Upper lobe of left lung (tissue), 6 donors: ENCODE measurements around the gene TNKS2. TPM values are rescaled to one million over a fixed set of nuclear protein-coding genes. Genes with fewer than 3 reads are reported as not detected.
A peak's percentile ranks its signal among the peaks of the same experiment; 100 is the strongest.
"Not testable (repeated sequence)": the region's sequence is repeated elsewhere in the genome, so short reads cannot be mapped to it uniquely, and the experiment has no call there.

Source experiments
- ATAC-seq, 2 donors: fragments of 200-7000 bp; cut with Tn5 transposase; one replicate each; pipeline ENCODE4 v1.9.1; 2022; ENCODE audit warnings: mild to moderate bottlenecking in 2 of 2, moderate library complexity in 2 of 2; ENCODE audit not compliant: low FRiP score in 2 of 2
- DNase-seq, 2 donors: peaks; one replicate each; pipeline ENCODE4 v3.0.0-alpha.2; 2019 to 2020
- H3K27ac ChIP-seq, 4 donors: fragments of 200-600 bp; sonication (generic); one replicate each; pipeline ENCODE4 v1.5.1; 2016 to 2019
- H3K27me3 ChIP-seq, 4 donors: fragments of 200-600 bp; sonication (generic); one replicate each; pipeline ENCODE4 v1.5.1; 2017 to 2019
- H3K36me3 ChIP-seq, 4 donors: fragments of 200-600 bp; sonication (generic); one replicate each; pipeline ENCODE4 v1.5.1; 2016 to 2019
- H3K4me1 ChIP-seq, 4 donors: fragments of 200-600 bp; sonication (generic); one replicate each; pipeline ENCODE4 v1.5.1; 2018 to 2019
- H3K4me3 ChIP-seq, 4 donors: fragments of 200-600 bp; sonication (generic); one replicate each; pipeline ENCODE4 v1.5.1; 2017 to 2019; ENCODE audit warnings: mild to moderate bottlenecking in 2 of 4, moderate library complexity in 1 of 4
- H3K9me3 ChIP-seq, 4 donors: fragments of 200-600 bp; sonication (generic); one replicate each; pipeline ENCODE4 v1.5.1; 2018 to 2019
- EP300 ChIP-seq, 4 donors: sonication (generic); formaldehyde crosslinking; IDR thresholded peaks; one replicate each; pipeline ENCODE4 v1.5.1; 2017; ENCODE audit warnings: antibody characterized with exemption in 4 of 4, control low read depth in 2 of 4
- POLR2A ChIP-seq, 4 donors: fragments of 450-650 bp; IDR thresholded peaks; one replicate each; pipeline ENCODE4 v1.5.1; 2016 to 2017; ENCODE audit warnings: antibody characterized with exemption in 4 of 4, mild to moderate bottlenecking in 2 of 4
- POLR2AphosphoS5 ChIP-seq, 2 donors: sonication (generic); formaldehyde crosslinking; IDR thresholded peaks; one replicate each; pipeline ENCODE4 v1.5.1; 2017; ENCODE audit warnings: antibody characterized with exemption in 2 of 2
- WGBS, 2 donors: methylation state at CpG; one replicate each; pipeline ENCODE4 v1.1.5; 2017 to 2018; 5-methylcytosine and 5-hydroxymethylcytosine counted together
- total RNA-seq, 6 donors: library from RNA; depleted of rRNA in 4 of 6; stranded (reverse); fragments of >200 nt in 4 of 6; gene quantifications; one replicate each; pipeline versions ENCODE4 v1.1.0 to v1.2.1, GENCODE V29; 2016 to 2021
- TF ChIP-seq, protein P1 (sequence below), 6 experiments: fragments of 450-650 bp in 4 of 6; fragments of 200-600 bp in 2 of 6; sonication (generic) in 2 of 6; IDR thresholded peaks; one replicate each; pipeline ENCODE4 v1.5.1; 2016 to 2019; ENCODE audit warnings: antibody characterized with exemption in 6 of 6
- donor health status: DM: no; HTN: no; CAD: no; lungs with moderate emphysema.
- donor health status: DM: no; HTN: yes; CAD: no; lungs with severe emphysema.

The TNKS2 gene
- 10 to 100 TPM; 25.2 to 59.4 (median 37.3) TPM for total RNA-seq

- Histone ChIP-seq H3K36me3 (peaks cover 0 to 8% (median 1%) of the 10 kb centered on the region in 4 donors), H3K4me3 (peak within 1 kb of the TSS; percentile 41 to 97 (median 92)), H3K4me1 (peaks cover 28 to 51% (median 36%) of the 10 kb centered on the region in 4 donors), H3K27me3 (no peaks in the 10 kb centered on the region), H3K9me3 (no peaks in the 10 kb centered on the region), H3K27ac (peak within 1 kb of the TSS; percentile 95 to 99 (median 98))
- DNase-seq, result peak; percentile 96 to 99
- TF ChIP-seq POLR2AphosphoS5 (IDR thresholded peaks at IDR 0.05) (peak; percentile 87 to 96), EP300 (IDR thresholded peaks at IDR 0.05) (peak in 1 of 4 donors; percentile 14), POLR2A (IDR thresholded peaks at IDR 0.05) (peak; percentile 23 to 97 (median 95))
- TF ChIP-seq, protein P1, sequence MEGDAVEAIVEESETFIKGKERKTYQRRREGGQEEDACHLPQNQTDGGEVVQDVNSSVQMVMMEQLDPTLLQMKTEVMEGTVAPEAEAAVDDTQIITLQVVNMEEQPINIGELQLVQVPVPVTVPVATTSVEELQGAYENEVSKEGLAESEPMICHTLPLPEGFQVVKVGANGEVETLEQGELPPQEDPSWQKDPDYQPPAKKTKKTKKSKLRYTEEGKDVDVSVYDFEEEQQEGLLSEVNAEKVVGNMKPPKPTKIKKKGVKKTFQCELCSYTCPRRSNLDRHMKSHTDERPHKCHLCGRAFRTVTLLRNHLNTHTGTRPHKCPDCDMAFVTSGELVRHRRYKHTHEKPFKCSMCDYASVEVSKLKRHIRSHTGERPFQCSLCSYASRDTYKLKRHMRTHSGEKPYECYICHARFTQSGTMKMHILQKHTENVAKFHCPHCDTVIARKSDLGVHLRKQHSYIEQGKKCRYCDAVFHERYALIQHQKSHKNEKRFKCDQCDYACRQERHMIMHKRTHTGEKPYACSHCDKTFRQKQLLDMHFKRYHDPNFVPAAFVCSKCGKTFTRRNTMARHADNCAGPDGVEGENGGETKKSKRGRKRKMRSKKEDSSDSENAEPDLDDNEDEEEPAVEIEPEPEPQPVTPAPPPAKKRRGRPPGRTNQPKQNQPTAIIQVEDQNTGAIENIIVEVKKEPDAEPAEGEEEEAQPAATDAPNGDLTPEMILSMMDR (IDR thresholded peaks at IDR 0.05), result peak in 1 of 6 experiments; percentile 33
- peak; percentile 91 to 97 for ATAC-seq
- WGBS, 2 donors, result 0% methylated on average over 14 to 42 of the region's 64 CpGs
These were observed at the start of gene TNKS2 for GRCh38 chr10:91797874-91798648. Gene TNKS2 (plus strand): TSS chr10:91798426. CDS start chr10:91798691, 265 bp downstream.

- H3K4me1 ChIP-seq, DNase-seq, H3K4me3 ChIP-seq, ATAC-seq, H3K36me3 ChIP-seq, H3K9me3 ChIP-seq, H3K27me3 ChIP-seq, H3K27ac ChIP-seq: not testable (repeated sequence)
- 95 to 97% methylated on average over 17 to 19 of the region's 20 CpGs for WGBS, 2 donors
These were observed 48.6 kb upstream of the TNKS2 start for GRCh38 chr10:91749592-91749991.

GRCh38 chr10:91756286-91756685 is 41.9 kb upstream of the TNKS2 start:
- TF ChIP-seq, protein P1 (IDR thresholded peaks at IDR 0.05), result no peak
- TF ChIP-seq EP300 (IDR thresholded peaks at IDR 0.05) (no peak), POLR2AphosphoS5 (IDR thresholded peaks at IDR 0.05) (no peak), POLR2A (IDR thresholded peaks at IDR 0.05) (no peak)
- ATAC-seq, result no peak
- 48 to 57% methylated on average over 2 of the region's 2 CpGs for WGBS, 2 donors

GRCh38 chr10:91758303-91759146 is 39.7 kb upstream of the TNKS2 start:
- ATAC-seq (no peak), DNase-seq (no peak)
- TF ChIP-seq, protein P1 (IDR thresholded peaks at IDR 0.05), result peak in 5 of 6 experiments; percentile 19 to 63 (median 34)
- TF ChIP-seq EP300 (IDR thresholded peaks at IDR 0.05), result no peak
- Histone ChIP-seq H3K4me3 (no peak overlapping the region), H3K27me3 (no peaks in the 10 kb centered on the region), H3K27ac (no peak overlapping the region), H3K36me3 (no peaks in the 10 kb centered on the region), H3K9me3 (no peaks in the 10 kb centered on the region), H3K4me1 (no peaks in the 10 kb centered on the region)
- WGBS, 2 donors, result 60 to 66% methylated on average over 3 of the region's 3 CpGs

More at GRCh38 chr10:91756286-91756685, 41.9 kb upstream of the TNKS2 start:
- no peaks in the 10 kb centered on the region for H3K4me1 ChIP-seq
- no peaks in the 10 kb centered on the region for H3K36me3 ChIP-seq
- no peak for DNase-seq
- H3K27ac ChIP-seq, result no peak overlapping the region
- no peak overlapping the region for H3K4me3 ChIP-seq
- no peaks in the 10 kb centered on the region for H3K27me3 ChIP-seq
- no peaks in the 10 kb centered on the region for H3K9me3 ChIP-seq

- 86 to 88% methylated on average over 5 of the region's 5 CpGs for WGBS, 2 donors
- ATAC-seq, result no peak
- Histone ChIP-seq H3K27ac (no peak overlapping the region), H3K4me3 (no peak overlapping the region), H3K9me3 (no peaks in the 10 kb centered on the region), H3K4me1 (no peaks in the 10 kb centered on the region), H3K36me3 (no peaks in the 10 kb centered on the region), H3K27me3 (no peaks in the 10 kb centered on the region)
- TF ChIP-seq, protein P1 (IDR thresholded peaks at IDR 0.05), result no peak
- TF ChIP-seq POLR2AphosphoS5 (IDR thresholded peaks at IDR 0.05) (no peak), POLR2A (IDR thresholded peaks at IDR 0.05) (no peak), EP300 (IDR thresholded peaks at IDR 0.05) (no peak)
- no peak for DNase-seq
These were observed 38.6 kb upstream of the TNKS2 start for GRCh38 chr10:91759581-91759986.
